Endothelial cell of umbilical vein (primary cell): ENCODE measurements around the gene GRID2. TPM values are rescaled to one million over a fixed set of nuclear protein-coding genes. Genes with fewer than 3 reads are reported as not detected.

ENCODE experiments used
- BruUV-seq: library from RNA; stranded (reverse); fragments of 400-500 nt; replicated peaks from 2 replicates; lab custom pipeline; 2021; lab: Mats Ljungman, UMichigan
- CTCF ChIA-PET: fragments of 300-600, 350-600 bp; sonication (Branson Sonifier 250); formaldehyde crosslinking; loops from one replicate; lab custom pipeline; 2021; ENCODE audit warnings: antibody characterized with exemption, inconsistent platforms; lab: Charles Lee
- POLR2A ChIA-PET: fragments of 300-600, 350-600 bp; sonication (Branson Sonifier 250); formaldehyde crosslinking; loops from one replicate; lab custom pipeline; 2021; ENCODE audit warnings: antibody characterized with exemption, inconsistent platforms; lab: Charles Lee
- DNase-seq: peaks from one replicate; pipeline ENCODE4 v3.0.0-alpha.2; 2011; ENCODE audit warnings: low read depth, low spot score
- FAIRE-seq: peaks from 2 replicates; lab custom pipeline; 2011; peaks lifted over from hg19 to GRCh38; lab: Jason Lieb, UNC
- H2AFZ ChIP-seq: 2 replicates; pipeline ENCODE4 v1.6.0; 2012; ENCODE audit warnings: low read depth, low read length, control low read depth, inconsistent platforms
- H3K27ac ChIP-seq: 2 replicates; pipeline ENCODE4 v1.5.1; 2011; ENCODE audit warnings: low read depth, mild to moderate bottlenecking, control low read depth, low read length, moderate library complexity; ENCODE audit not compliant: insufficient read depth
- H3K27me3 ChIP-seq, 2 experiments: 2 replicates each; pipeline versions ENCODE4 v1.6.0 to v1.6.1; 2011; ENCODE audit warnings: low read length in 2 of 2, mixed read lengths in 1 of 2; ENCODE audit not compliant: control insufficient read depth in 2 of 2, insufficient read depth in 2 of 2
- H3K36me3 ChIP-seq, 2 experiments: 2 replicates in 1 of 2; 3 replicates in 1 of 2; pipeline ENCODE4 v1.5.1; 2011; ENCODE audit warnings: low read length in 2 of 2, mild to moderate bottlenecking in 1 of 2, moderate library complexity in 1 of 2; ENCODE audit not compliant: control insufficient read depth in 2 of 2, insufficient read depth in 2 of 2; ENCODE audit errors: extremely low read depth in 1 of 2
- H3K4me1 ChIP-seq: 3 replicates; pipeline ENCODE4 v1.5.1; 2011; ENCODE audit warnings: mild to moderate bottlenecking, low read length; ENCODE audit not compliant: control insufficient read depth, insufficient read depth; ENCODE audit errors: extremely low read depth
- H3K4me2 ChIP-seq: 2 replicates; pipeline ENCODE4 v1.6.1; 2011; ENCODE audit warnings: low read length, control low read depth, mixed read lengths; ENCODE audit not compliant: insufficient read depth
- H3K4me3 ChIP-seq, 3 experiments: fragments of 200-600 bp in 1 of 3; sonication (generic), shearing (Covaris generic) in 1 of 3; replicated peaks in 1 of 3; 2 replicates each; pipeline ENCODE4 v1.5.1; 2011 to 2016; ENCODE audit warnings: control low read depth in 3 of 3, low read length in 3 of 3, mild to moderate bottlenecking in 2 of 3, inconsistent platforms in 1 of 3, low read depth in 1 of 3, moderate library complexity in 1 of 3; ENCODE audit not compliant: insufficient read depth in 1 of 3
- H3K79me2 ChIP-seq: 2 replicates; pipeline ENCODE4 v1.6.0; 2012; ENCODE audit warnings: low read length, inconsistent platforms; ENCODE audit not compliant: control insufficient read depth, insufficient read depth
- H3K9ac ChIP-seq: replicated peaks from 2 replicates; pipeline ENCODE3; 2011; ENCODE audit warnings: low read length, control low read depth; ENCODE audit not compliant: insufficient read depth; ENCODE audit errors: extremely low read depth
- H3K9me1 ChIP-seq: replicated peaks from 3 replicates; pipeline ENCODE4 v1.6.0; 2011; ENCODE audit warnings: mild to moderate bottlenecking, low read length; ENCODE audit not compliant: control insufficient read depth, insufficient read depth; ENCODE audit errors: extremely low read depth
- H3K9me3 ChIP-seq: replicated peaks from 2 replicates; pipeline ENCODE4 v1.5.1; 2012; ENCODE audit warnings: low read length, inconsistent platforms; ENCODE audit not compliant: control insufficient read depth, insufficient read depth
- H4K20me1 ChIP-seq: replicated peaks from 2 replicates; pipeline ENCODE3; 2011; ENCODE audit warnings: mild to moderate bottlenecking, low read length; ENCODE audit not compliant: control insufficient read depth, insufficient read depth; ENCODE audit errors: extremely low read depth
- EZH2 ChIP-seq: IDR thresholded peaks from 2 replicates; pipeline ENCODE4 v1.6.1; 2012; ENCODE audit warnings: borderline replicate concordance, low read depth, mild to moderate bottlenecking, moderate library complexity, low read length, inconsistent platforms; ENCODE audit not compliant: severe bottlenecking
- FOS ChIP-seq: IDR thresholded peaks from 2 replicates; pipeline ENCODE4 v1.6.1; 2011; ENCODE audit warnings: mild to moderate bottlenecking, low read length, moderate library complexity, borderline replicate concordance; ENCODE audit not compliant: insufficient read depth
- GATA2 ChIP-seq: IDR thresholded peaks from 2 replicates; pipeline ENCODE4 v1.7.0; 2011; ENCODE audit warnings: low read depth, mild to moderate bottlenecking, moderate library complexity, mixed read lengths, low read length; ENCODE audit not compliant: insufficient read length, insufficient read depth
- JUN ChIP-seq: IDR thresholded peaks from 2 replicates; pipeline ENCODE4 v1.6.1; 2011; ENCODE audit warnings: borderline replicate concordance, low read depth; ENCODE audit not compliant: insufficient read length, insufficient read depth
- MYC ChIP-seq: IDR thresholded peaks from one replicate; pipeline ENCODE4 v1.6.1; 2011; ENCODE audit warnings: mild to moderate bottlenecking, low read depth, low read length
- POLR2A ChIP-seq: IDR thresholded peaks from 2 replicates; pipeline ENCODE4 v1.6.1; 2012; ENCODE audit warnings: low read depth, mild to moderate bottlenecking, control low read depth, low read length
- POLR2AphosphoS5 ChIP-seq: IDR thresholded peaks from 2 replicates; pipeline ENCODE4 v1.6.1; 2012; ENCODE audit warnings: low read depth, mild to moderate bottlenecking, control low read depth, low read length, moderate library complexity; ENCODE audit not compliant: insufficient read depth
- dilution Hi-C: fragments of 300-500 bp; cut with MboI; formaldehyde crosslinking; loops from one replicate; pipeline ENCODE4 v1.15.0; 2019; ENCODE audit warnings: low sequenced_read_pairs; ENCODE audit not compliant: extremely low pct_ligation_motif_present
- intact Hi-C: fragments of 100-400 bp; cut with micrococcal nuclease; formaldehyde crosslinking; loops from one replicate; pipeline ENCODE4 v1.10.0; 2022
- polyA plus RNA-seq, 4 experiments: library from polyadenylated mRNA; depleted of rRNA in 3 of 4; stranded (reverse) in 3 of 4; unstranded in 1 of 4; fragments of >200 nt; gene quantifications; 2 replicates each; pipeline versions ENCODE4 v1.2.1 to v1.2.3, GENCODE V29; 2011 to 2012; ENCODE audit warnings: missing spikeins in 1 of 4
- total RNA-seq: library from RNA; stranded (reverse); gene quantifications from 2 replicates; pipeline ENCODE4 v1.2.3, GENCODE V29; 2021
- TF ChIP-seq, protein P1 (sequence below), 2 donors: IDR thresholded peaks; 1 replicate in 1 of 2; 2 replicates in 1 of 2; pipeline ENCODE4 v1.5.1; 2011; ENCODE audit warnings: low read length in 2 of 2, mild to moderate bottlenecking in 2 of 2, moderate library complexity in 2 of 2, control low read depth in 1 of 2, inconsistent platforms in 1 of 2, low read depth in 1 of 2; ENCODE audit not compliant: insufficient read depth in 1 of 2; ENCODE audit errors: extremely low read depth in 1 of 2
- TF ChIP-seq, protein P2 (sequence below): IDR thresholded peaks from 2 replicates; pipeline ENCODE4 v1.6.1; 2011; ENCODE audit not compliant: insufficient read depth, insufficient read length

The GRID2 gene
- total and polyA plus RNA-seq, 2 donors (not counting 3 experiments of a cell fraction or from before 2014, with no cell fraction given): not detected

DNA sequence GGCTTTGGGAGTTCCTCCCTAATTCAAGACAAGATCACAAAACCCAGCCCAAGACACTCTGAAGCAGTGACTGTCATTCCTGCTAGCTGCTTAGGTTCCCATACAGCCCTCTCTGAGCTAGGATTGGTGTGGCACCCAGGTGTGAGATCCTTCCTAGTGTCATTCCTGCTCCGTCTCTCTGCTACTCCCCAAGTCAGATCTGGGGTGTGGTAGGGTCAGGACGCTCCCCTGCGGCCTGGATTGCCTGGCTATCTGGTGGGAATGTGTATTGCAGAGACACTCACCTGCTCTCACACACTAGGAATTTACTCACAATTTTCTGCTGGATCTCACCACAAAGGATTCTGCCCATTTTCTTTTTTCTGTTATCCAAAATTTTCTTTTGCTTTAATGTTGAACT, 964.0 kb downstream of the GRID2 start:
- Histone ChIP-seq H3K79me2 (no peaks in the 10 kb centered on the region), H2AFZ (no peak overlapping the region), H3K27ac (no peak overlapping the region), H3K9ac (no peak overlapping the region), H3K27me3 (peaks cover 2 to 3% of the 10 kb centered on the region in 2 experiments), H3K9me1 (no peaks in the 10 kb centered on the region), H3K4me3 (no peak overlapping the region), H3K4me2 (no peak overlapping the region), H3K36me3 (no peaks in the 10 kb centered on the region), H3K9me3 (no peaks in the 10 kb centered on the region), H3K4me1 (no peaks in the 10 kb centered on the region), H4K20me1 (no peaks in the 10 kb centered on the region)
- DNase-seq (no peak), FAIRE-seq (no peak)
- intact Hi-C loops: no loop called here
- ChIA-PET POLR2A (no interaction called here), CTCF (no interaction called here)
- dilution Hi-C loops: no loop called here
- TF ChIP-seq POLR2A: no peak
- no peak for TF ChIP-seq GATA2
- no peak for TF ChIP-seq POLR2AphosphoS5
- no peak for TF ChIP-seq MYC
- TF ChIP-seq, protein P1, sequence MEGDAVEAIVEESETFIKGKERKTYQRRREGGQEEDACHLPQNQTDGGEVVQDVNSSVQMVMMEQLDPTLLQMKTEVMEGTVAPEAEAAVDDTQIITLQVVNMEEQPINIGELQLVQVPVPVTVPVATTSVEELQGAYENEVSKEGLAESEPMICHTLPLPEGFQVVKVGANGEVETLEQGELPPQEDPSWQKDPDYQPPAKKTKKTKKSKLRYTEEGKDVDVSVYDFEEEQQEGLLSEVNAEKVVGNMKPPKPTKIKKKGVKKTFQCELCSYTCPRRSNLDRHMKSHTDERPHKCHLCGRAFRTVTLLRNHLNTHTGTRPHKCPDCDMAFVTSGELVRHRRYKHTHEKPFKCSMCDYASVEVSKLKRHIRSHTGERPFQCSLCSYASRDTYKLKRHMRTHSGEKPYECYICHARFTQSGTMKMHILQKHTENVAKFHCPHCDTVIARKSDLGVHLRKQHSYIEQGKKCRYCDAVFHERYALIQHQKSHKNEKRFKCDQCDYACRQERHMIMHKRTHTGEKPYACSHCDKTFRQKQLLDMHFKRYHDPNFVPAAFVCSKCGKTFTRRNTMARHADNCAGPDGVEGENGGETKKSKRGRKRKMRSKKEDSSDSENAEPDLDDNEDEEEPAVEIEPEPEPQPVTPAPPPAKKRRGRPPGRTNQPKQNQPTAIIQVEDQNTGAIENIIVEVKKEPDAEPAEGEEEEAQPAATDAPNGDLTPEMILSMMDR (IDR thresholded peaks at IDR 0.05; ENCODE audit: extremely low read depth in 1 of 2, insufficient read depth in 1 of 2, low read depth in 1 of 2, low read length in 2 of 2): no peak
- TF ChIP-seq FOS: no peak
- TF ChIP-seq, protein P2, sequence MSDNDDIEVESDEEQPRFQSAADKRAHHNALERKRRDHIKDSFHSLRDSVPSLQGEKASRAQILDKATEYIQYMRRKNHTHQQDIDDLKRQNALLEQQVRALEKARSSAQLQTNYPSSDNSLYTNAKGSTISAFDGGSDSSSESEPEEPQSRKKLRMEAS: no peak
- no peak for TF ChIP-seq JUN
- TF ChIP-seq EZH2: no peak
- BruUV-seq: no TSS peak
